NCI-H146 treated with DMSO at 0.1 percent for 48 hours (cell line): ENCODE results near the gene KRTAP17-1.
"Not testable (repeated sequence)": the region's sequence is repeated elsewhere in the genome, so short reads cannot be mapped to it uniquely, and the experiment has no call there.

ENCODE experiments used
- DNase-seq: peaks from one replicate; lab custom pipeline; 2025; ENCODE audit not compliant: unreplicated experiment; lab: John Stamatoyannopoulos, UW

KRTAP17-1 gene, protein sequence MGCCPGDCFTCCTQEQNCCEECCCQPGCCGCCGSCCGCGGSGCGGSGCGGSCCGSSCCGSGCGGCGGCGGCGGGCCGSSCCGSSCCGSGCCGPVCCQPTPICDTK

GRCh38 chr17:41315204-41315794 lies at the start of gene KRTAP17-1:
KRTAP17-1 (minus strand) TSS chr17:41315710; CDS start chr17:41315650, 60 bp downstream.
- DNase-seq: no peak

DNA sequence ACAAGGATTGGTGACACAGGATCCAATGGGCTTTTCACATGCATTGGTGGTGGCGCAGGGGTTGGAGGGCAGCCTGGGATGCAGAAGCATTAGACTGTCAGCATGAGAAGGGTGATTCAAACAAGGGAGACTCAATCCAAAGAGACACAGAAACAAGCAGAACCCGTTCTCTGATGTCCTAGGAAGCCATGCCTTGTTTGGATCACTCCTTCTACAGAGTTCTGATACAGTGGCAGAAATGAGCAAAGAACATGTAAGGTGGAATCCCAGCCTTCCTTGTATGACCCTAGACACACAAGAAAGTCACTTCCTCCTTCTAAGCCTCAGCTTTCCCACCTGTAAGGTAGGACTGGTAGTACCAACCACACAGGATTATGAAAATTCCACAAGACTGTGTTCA lies 48.4 kb upstream of the KRTAP17-1 start:
- DNase-seq: no peak

GRCh38 chr17:41360296-41360995 lies 44.9 kb upstream of the KRTAP17-1 start:
- DNase-seq: no peak

DNA sequence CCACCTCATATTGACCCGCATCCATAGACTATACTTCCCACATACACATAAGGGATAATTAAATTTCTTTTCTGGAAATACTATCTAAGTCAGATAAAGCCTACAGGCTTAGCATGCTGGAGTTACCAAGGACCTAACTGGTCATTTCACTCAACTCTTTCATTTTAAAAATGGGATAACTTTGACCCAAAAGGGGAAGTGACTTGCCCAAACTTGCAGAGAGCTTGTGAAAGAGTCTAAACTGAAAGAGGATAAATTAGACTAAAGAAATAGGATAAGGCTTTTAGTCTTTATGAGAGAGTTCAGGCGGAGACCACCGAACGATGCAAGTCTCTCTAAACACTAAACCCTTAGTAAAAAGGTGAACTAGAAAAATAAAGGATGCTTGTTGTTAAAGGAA lies 39.0 kb upstream of the KRTAP17-1 start:
- DNase-seq: no peak

DNA sequence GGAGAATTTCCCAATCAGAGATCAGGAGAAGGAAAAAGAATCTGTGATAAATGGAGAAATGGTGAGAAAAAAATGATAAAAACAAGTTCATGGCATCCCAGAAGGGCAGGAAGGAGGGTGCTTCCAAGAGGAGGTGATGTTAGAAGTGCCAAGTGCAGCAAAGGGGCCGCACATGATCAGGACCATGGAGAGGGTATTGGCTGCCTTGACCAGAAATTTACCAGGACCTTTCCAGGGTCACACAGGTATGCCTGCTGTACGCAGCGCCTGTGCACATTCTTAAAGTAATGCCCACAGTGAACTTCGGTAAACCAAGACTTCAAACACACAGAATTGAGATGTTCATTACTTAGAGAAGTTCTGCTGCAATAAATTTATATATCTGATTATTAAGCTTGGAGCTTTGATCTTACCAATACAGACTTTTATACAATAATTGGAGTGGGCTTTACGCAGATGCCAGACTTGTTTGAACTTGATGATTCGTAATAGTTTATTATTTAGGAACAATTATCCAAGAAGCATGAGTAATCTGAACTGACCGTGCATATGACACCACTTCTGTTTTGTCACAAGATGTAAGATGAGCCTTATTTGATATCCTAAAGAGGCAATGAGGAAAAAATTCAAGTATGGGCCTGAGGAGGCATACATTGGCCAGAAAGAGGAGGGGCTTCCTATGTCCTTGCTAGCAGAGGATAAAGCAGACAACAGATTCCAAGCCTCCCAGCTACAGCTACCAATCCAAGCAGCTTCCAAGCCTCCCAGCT lies 37.3 kb upstream of the KRTAP17-1 start:
- no peak for DNase-seq

DNA sequence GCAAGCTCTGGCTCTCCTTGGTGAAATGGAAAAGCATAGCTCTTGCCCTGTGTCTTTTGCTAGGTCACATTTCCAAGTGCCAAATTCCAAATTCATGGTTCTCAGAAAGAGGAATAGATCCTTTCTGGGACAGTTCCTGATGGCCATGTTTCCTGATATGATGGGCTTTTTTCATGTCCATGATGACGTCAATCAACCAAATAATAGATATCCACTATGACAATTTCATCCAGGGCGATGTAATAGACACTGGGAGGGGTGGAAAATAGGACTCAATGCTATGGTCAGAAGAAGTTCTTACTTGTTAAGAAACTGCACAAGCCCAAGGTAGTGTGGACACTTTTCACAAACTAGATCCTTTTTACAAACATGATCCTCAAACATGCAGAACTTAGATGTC lies 35.7 kb upstream of the KRTAP17-1 start:
- DNase-seq: no peak

GRCh38 chr17:41350381-41350878 lies 34.9 kb upstream of the KRTAP17-1 start, which contains the start of gene KRT33A:
KRT33A (minus strand) TSS chr17:41350828; CDS start chr17:41350767, 61 bp downstream.
- not testable (repeated sequence) for DNase-seq

- no peak for DNase-seq
Measured at GRCh38 chr17:41347869-41348760, 32.6 kb upstream of the KRTAP17-1 start.

DNA sequence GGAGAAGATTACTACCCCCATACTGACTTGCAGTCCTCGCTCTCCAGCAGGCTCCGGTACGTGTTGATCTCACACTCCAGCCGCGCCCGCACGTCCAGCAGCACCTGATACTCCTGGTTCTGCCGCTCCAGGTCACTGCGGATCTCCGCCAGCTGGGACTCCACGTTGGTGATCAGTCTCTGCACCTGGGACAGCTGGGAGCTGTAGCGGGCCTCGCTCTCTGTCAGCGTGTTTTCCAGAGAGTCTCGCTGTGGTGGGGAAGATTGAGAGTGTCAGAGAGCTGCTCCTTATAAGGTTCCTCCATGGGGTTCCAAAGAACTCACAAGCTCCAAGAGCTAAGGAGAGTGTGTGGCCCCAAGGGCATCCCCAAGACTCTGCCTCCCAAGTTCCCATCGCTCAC lies 30.9 kb upstream of the KRTAP17-1 start:
- DNase-seq: not testable (repeated sequence)

GRCh38 chr17:41345992-41346391 lies 30.5 kb upstream of the KRTAP17-1 start:
- no peak for DNase-seq

- DNase-seq: no peak
Measured at GRCh38 chr17:41343029-41343428, 27.5 kb upstream of the KRTAP17-1 start.

- DNase-seq: no peak
Measured at GRCh38 chr17:41340934-41341861, 25.7 kb upstream of the KRTAP17-1 start.

GRCh38 chr17:41340494-41340893 lies 25.0 kb upstream of the KRTAP17-1 start:
- no peak for DNase-seq

- no peak for DNase-seq
Measured at GRCh38 chr17:41339571-41340172, 24.2 kb upstream of the KRTAP17-1 start.

GRCh38 chr17:41338961-41339485 lies 23.5 kb upstream of the KRTAP17-1 start:
- no peak for DNase-seq

- no peak for DNase-seq
Measured at GRCh38 chr17:41335747-41336146, 20.2 kb upstream of the KRTAP17-1 start.

GRCh38 chr17:41334385-41335305 lies 19.1 kb upstream of the KRTAP17-1 start:
- DNase-seq: no peak

DNA sequence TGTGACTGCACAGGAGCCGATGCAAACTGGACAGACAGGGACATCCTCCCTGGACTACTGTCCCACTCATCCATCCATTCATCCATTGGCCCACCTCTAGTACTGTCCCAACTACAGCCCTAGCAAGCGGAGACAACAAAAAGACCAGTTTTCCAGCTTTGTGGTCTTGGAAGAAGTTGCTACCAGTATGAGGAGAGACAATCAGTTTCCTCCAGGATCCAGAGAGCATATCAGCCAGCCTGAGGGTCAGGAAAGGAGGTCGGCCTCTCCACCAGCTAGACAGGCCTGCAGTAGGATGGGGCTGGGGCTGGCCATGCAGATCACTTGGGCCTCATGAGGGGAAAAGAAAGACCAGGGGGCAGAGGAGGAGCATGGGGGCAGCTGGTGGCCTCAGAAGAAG lies 18.3 kb upstream of the KRTAP17-1 start:
- no peak for DNase-seq
